ENCODE measurements around the gene KLHL25. TPM values are rescaled to one million over a fixed set of nuclear protein-coding genes. Genes with fewer than 3 reads are reported as not detected.

Gene KLHL25
- total and polyA plus RNA-seq, 2 of the 13 experiments (the other 11 are each of a cell fraction or from before 2014, with no cell fraction given): 3.7 to 8.2 TPM

- H3K27ac ChIP-seq (ENCODE audit: extremely low read length, insufficient read depth, low read length): no peak overlapping the region
- ChIA-PET POLR2A (no interaction called here), CTCF (ENCODE audit: low intra/inter-chr PET ratio, low total read pairs) (no interaction called here)
- DNase-seq (ENCODE audit: low spot score) (no peak), FAIRE-seq (no peak), ATAC-seq (no peak)
- intact Hi-C loops (cut with micrococcal nuclease; ENCODE audit: unreplicated experiment): no loop called here
- H4K20me1 ChIP-seq (ENCODE audit: insufficient read depth, low read length): no peaks in the 10 kb centered on the region
- no peaks in the 10 kb centered on the region for H3K79me2 ChIP-seq (ENCODE audit: insufficient read depth, low read length)
- no peak overlapping the region for H3K4me2 ChIP-seq (ENCODE audit: low read depth, low read length)
- H3K9me3 ChIP-seq (ENCODE audit: low read length): no peaks in the 10 kb centered on the region
- WGBS (ENCODE audit: low lambda C conversion rate): 88% methylated on average over 3 of the region's 15 CpGs
- 0 out of 5 replicates have a peak, but pooled peaks cover 0 to 10% of the 10 kb centered on the region in 2 experiments for H3K36me3 ChIP-seq (replicated peaks in 1 of 2; ENCODE audit: control insufficient read depth in 1 of 2, insufficient read depth in 2 of 2, low read length in 2 of 2)
- no TSS peak for BruUV-seq (replicated peaks)
- in situ Hi-C loops (cut with HindIII; ENCODE audit: extremely low pct_ligation_motif_present, low pct_unique_long_range_greater_than_20kb): no loop called here
- H3K4me3 ChIP-seq (replicated peaks in 1 of 3; ENCODE audit: insufficient read depth in 1 of 3, low read depth in 2 of 3, low read length in 3 of 3): no peak overlapping the region
- H3K9ac ChIP-seq (ENCODE audit: insufficient read depth, low read depth, low read length): no peak overlapping the region
- H3K27me3 ChIP-seq (ENCODE audit: control insufficient read depth in 1 of 2, insufficient read depth in 2 of 2, low read length in 2 of 2): no peaks in the 10 kb centered on the region
- no peaks in the 10 kb centered on the region for H3K4me1 ChIP-seq (ENCODE audit: insufficient read depth, low read length)
- no peak overlapping the region for H2AFZ ChIP-seq (ENCODE audit: low read length)
- TF ChIP-seq ZNF891 (CRISPR knock-in tag; IDR thresholded peaks at IDR 0.05) (no peak), MXD1 (CRISPR knock-in tag; IDR thresholded peaks at IDR 0.05) (no peak), ZNF557 (CRISPR knock-in tag; IDR thresholded peaks at IDR 0.05) (no peak), PRDM10 (CRISPR knock-in tag; IDR thresholded peaks at IDR 0.05; ENCODE audit: low read depth) (no peak), RBFOX2 (IDR thresholded peaks at IDR 0.05; ENCODE audit: low read depth, low read length) (no peak), CEBPZ (IDR thresholded peaks at IDR 0.05; ENCODE audit: low read length) (no peak), ZNF512B (CRISPR knock-in tag; IDR thresholded peaks at IDR 0.05; ENCODE audit: borderline replicate concordance) (no peak), ZNF354B (CRISPR knock-in tag; IDR thresholded peaks at IDR 0.05) (no peak), HNRNPL (IDR thresholded peaks at IDR 0.05; ENCODE audit: low read depth, low read length) (no peak), ZNF766 (CRISPR knock-in tag; IDR thresholded peaks at IDR 0.05; ENCODE audit: borderline replicate concordance) (no peak), ATF5 (CRISPR knock-in tag; IDR thresholded peaks at IDR 0.05; ENCODE audit: low read depth) (no peak), FLYWCH1 (CRISPR knock-in tag; IDR thresholded peaks at IDR 0.05) (no peak), MTF1 (CRISPR knock-in tag; IDR thresholded peaks at IDR 0.05) (no peak)
These were observed 42.6 kb downstream of the KLHL25 start for GRCh38 chr15:85752124-85752475.

Data from HepG2 (cell line).